Mesendoderm (in vitro differentiated cells): ENCODE data around the gene BABAM2.
A peak's percentile ranks its signal among the peaks of the same experiment; 100 is the strongest.
"Not testable (repeated sequence)": the region's sequence is repeated elsewhere in the genome, so short reads cannot be mapped to it uniquely, and the experiment has no call there.

ENCODE experiments used
- DNase-seq: peaks from one replicate; pipeline ENCODE4 v3.0.0; 2013
- H2AK5ac ChIP-seq: 2 replicates; pipeline ENCODE4 v1.6.1; 2013; ENCODE audit warnings: low read length, inconsistent platforms
- H2BK120ac ChIP-seq: 2 replicates; pipeline ENCODE4 v1.6.1; 2013; ENCODE audit warnings: low read depth, mild to moderate bottlenecking, low read length, moderate library complexity, mixed read lengths
- H2BK15ac ChIP-seq: replicated peaks from 2 replicates; pipeline ENCODE4 v1.6.1; 2013; ENCODE audit warnings: low read depth, mild to moderate bottlenecking, moderate library complexity
- H2BK5ac ChIP-seq: 2 replicates; pipeline ENCODE4 v1.6.1; 2013; ENCODE audit warnings: low read length, inconsistent platforms
- H3K18ac ChIP-seq: 2 replicates; pipeline ENCODE4 v1.6.1; 2013; ENCODE audit warnings: mild to moderate bottlenecking, low read length, mixed read lengths
- H3K23ac ChIP-seq: one replicate; pipeline ENCODE4 v1.6.1; 2013; ENCODE audit warnings: low read length
- H3K27ac ChIP-seq: 2 replicates; pipeline ENCODE4 v1.5.1; 2013; ENCODE audit warnings: low read depth, mild to moderate bottlenecking, inconsistent platforms, low read length, moderate library complexity
- H3K27me3 ChIP-seq: 2 replicates; pipeline ENCODE4 v1.6.1; 2013; ENCODE audit warnings: low read length, control low read depth, mild to moderate bottlenecking, inconsistent platforms; ENCODE audit not compliant: insufficient read depth, poor library complexity
- H3K36me3 ChIP-seq: 2 replicates; pipeline ENCODE4 v1.6.1; 2013; ENCODE audit warnings: low read length, inconsistent platforms; ENCODE audit not compliant: control insufficient read depth, insufficient read depth
- H3K4ac ChIP-seq: one replicate; pipeline ENCODE4 v1.6.1; 2013; ENCODE audit warnings: low read depth, mild to moderate bottlenecking, low read length, moderate library complexity
- H3K4me1 ChIP-seq: 2 replicates; pipeline ENCODE4 v1.6.1; 2013; ENCODE audit warnings: low read depth, low read length, inconsistent platforms; ENCODE audit not compliant: control insufficient read depth
- H3K4me2 ChIP-seq: 2 replicates; pipeline ENCODE4 v1.6.1; 2013; ENCODE audit warnings: low read length
- H3K4me3 ChIP-seq: 2 replicates; pipeline ENCODE4 v1.5.1; 2013; ENCODE audit warnings: mild to moderate bottlenecking, low read length
- H3K56ac ChIP-seq: one replicate; pipeline ENCODE4 v1.6.1; 2013; ENCODE audit warnings: low read length
- H3K79me1 ChIP-seq: 2 replicates; pipeline ENCODE4 v1.6.1; 2013; ENCODE audit warnings: low read length, inconsistent platforms
- H3K79me2 ChIP-seq: 2 replicates; pipeline ENCODE4 v1.6.1; 2013; ENCODE audit warnings: mild to moderate bottlenecking, low read length; ENCODE audit not compliant: control insufficient read depth, insufficient read depth
- H3K9ac ChIP-seq: 2 replicates; pipeline ENCODE4 v1.6.1; 2013; ENCODE audit warnings: low read length, inconsistent platforms
- H4K5ac ChIP-seq: one replicate; pipeline ENCODE4 v1.6.1; 2013; ENCODE audit warnings: low read length
- H4K8ac ChIP-seq: one replicate; pipeline ENCODE4 v1.6.1; 2013; ENCODE audit warnings: low read depth, mild to moderate bottlenecking, control low read depth, low read length, moderate library complexity
- WGBS: extraction: QIAGEN DNeasy Blood & Tissue Kit; methylation state at CpG from one replicate; pipeline ENCODE4 v1.1.7; 2013; ENCODE audit warnings: low lambda C conversion rate, missing lambda C conversion rate; ENCODE audit not compliant: insufficient coverage; ENCODE audit errors: extremely low coverage; 5-methylcytosine and 5-hydroxymethylcytosine counted together

The BABAM2 gene

GRCh38 chr2:28252311-28252710, 361.8 kb downstream of the BABAM2 start:
- DNase-seq: no peak
- H3K27me3 ChIP-seq: no peaks in the 10 kb centered on the region
- H4K5ac ChIP-seq: no peak overlapping the region
- no peak overlapping the region for H3K18ac ChIP-seq
- H3K4me1 ChIP-seq: no peaks in the 10 kb centered on the region
- WGBS: no CpG with 5 or more reads among the region's 2 CpGs
- no peak overlapping the region for H2BK5ac ChIP-seq
- no peak overlapping the region for H3K4ac ChIP-seq
- H2BK120ac ChIP-seq: no peak overlapping the region
- H3K79me2 ChIP-seq: no peaks in the 10 kb centered on the region
- no peak overlapping the region for H3K4me2 ChIP-seq
- no peak overlapping the region for H2AK5ac ChIP-seq
- no peak overlapping the region for H4K8ac ChIP-seq
- H3K4me3 ChIP-seq: no peak overlapping the region
- no peaks in the 10 kb centered on the region for H3K36me3 ChIP-seq
- H2BK15ac ChIP-seq: no peak overlapping the region
- no peak overlapping the region for H3K56ac ChIP-seq
- no peak overlapping the region for H3K27ac ChIP-seq
- no peak overlapping the region for H3K9ac ChIP-seq
- no peaks in the 10 kb centered on the region for H3K79me1 ChIP-seq
- H3K23ac ChIP-seq: no peak overlapping the region

GRCh38 chr2:28253543-28253942, 363.0 kb downstream of the BABAM2 start:
- Histone ChIP-seq H2BK15ac (no peak overlapping the region), H3K9ac (no peak overlapping the region), H3K79me2 (no peaks in the 10 kb centered on the region), H3K4me2 (no peak overlapping the region), H3K27ac (no peak overlapping the region), H3K4ac (no peak overlapping the region), H3K27me3 (no peaks in the 10 kb centered on the region), H3K4me1 (no peaks in the 10 kb centered on the region), H3K18ac (no peak overlapping the region), H2BK120ac (no peak overlapping the region), H2BK5ac (no peak overlapping the region), H3K79me1 (no peaks in the 10 kb centered on the region), H3K23ac (no peak overlapping the region), H4K5ac (no peak overlapping the region), H2AK5ac (no peak overlapping the region), H4K8ac (no peak overlapping the region), H3K36me3 (no peaks in the 10 kb centered on the region), H3K4me3 (no peak overlapping the region), H3K56ac (no peak overlapping the region)
- WGBS: no CpG with 5 or more reads among the region's 2 CpGs
- no peak for DNase-seq

GRCh38 chr2:28255231-28255630, 364.7 kb downstream of the BABAM2 start:
- H2BK15ac ChIP-seq, H3K23ac ChIP-seq, H3K79me2 ChIP-seq, H4K5ac ChIP-seq, H3K36me3 ChIP-seq, DNase-seq, H3K27ac ChIP-seq, H3K79me1 ChIP-seq, H3K4me1 ChIP-seq, H3K56ac ChIP-seq, H3K4me3 ChIP-seq, H2AK5ac ChIP-seq, H3K9ac ChIP-seq, H3K4me2 ChIP-seq, H4K8ac ChIP-seq, H3K18ac ChIP-seq, H3K27me3 ChIP-seq, H2BK5ac ChIP-seq, H2BK120ac ChIP-seq, H3K4ac ChIP-seq: not testable (repeated sequence)
- WGBS: no CpG with 5 or more reads among the region's 4 CpGs

GRCh38 chr2:28257182-28257581, 366.7 kb downstream of the BABAM2 start:
- Histone ChIP-seq H3K9ac (no peak overlapping the region), H4K5ac (no peak overlapping the region), H2BK15ac (no peak overlapping the region), H3K79me2 (no peaks in the 10 kb centered on the region), H3K27me3 (no peaks in the 10 kb centered on the region), H3K4me2 (no peak overlapping the region), H4K8ac (no peak overlapping the region), H3K27ac (no peak overlapping the region), H3K56ac (no peak overlapping the region), H3K79me1 (no peaks in the 10 kb centered on the region), H2BK5ac (no peak overlapping the region), H3K4ac (no peak overlapping the region), H3K4me1 (no peaks in the 10 kb centered on the region), H3K36me3 (no peaks in the 10 kb centered on the region), H3K18ac (no peak overlapping the region), H2BK120ac (no peak overlapping the region), H3K23ac (no peak overlapping the region), H3K4me3 (no peak overlapping the region), H2AK5ac (no peak overlapping the region)
- WGBS: no CpG with 5 or more reads among the region's 3 CpGs
- no peak for DNase-seq

- H3K23ac ChIP-seq, H3K9ac ChIP-seq, H2BK120ac ChIP-seq, H3K79me2 ChIP-seq, H3K79me1 ChIP-seq, H3K4me2 ChIP-seq, H3K56ac ChIP-seq, H3K36me3 ChIP-seq, H2AK5ac ChIP-seq, DNase-seq, H3K4ac ChIP-seq, H2BK15ac ChIP-seq, H3K4me1 ChIP-seq, H3K4me3 ChIP-seq, H3K27ac ChIP-seq, H3K27me3 ChIP-seq, H4K8ac ChIP-seq, H4K5ac ChIP-seq, H2BK5ac ChIP-seq, H3K18ac ChIP-seq: not testable (repeated sequence)
- WGBS: no CpG with 5 or more reads among the region's 5 CpGs
These were observed 368.7 kb downstream of the BABAM2 start for GRCh38 chr2:28259226-28259625.

- Histone ChIP-seq H3K4me1 (no peaks in the 10 kb centered on the region), H2BK5ac (no peak overlapping the region), H3K27me3 (no peaks in the 10 kb centered on the region), H3K4me3 (no peak overlapping the region), H3K23ac (no peak overlapping the region), H3K27ac (no peak overlapping the region), H3K79me2 (no peaks in the 10 kb centered on the region), H4K8ac (no peak overlapping the region), H2BK15ac (no peak overlapping the region), H3K9ac (no peak overlapping the region), H3K56ac (no peak overlapping the region), H2BK120ac (no peak overlapping the region), H4K5ac (no peak overlapping the region), H3K36me3 (no peaks in the 10 kb centered on the region), H2AK5ac (no peak overlapping the region), H3K4me2 (no peak overlapping the region), H3K4ac (no peak overlapping the region), H3K18ac (no peak overlapping the region), H3K79me1 (no peaks in the 10 kb centered on the region)
- DNase-seq: peak; percentile 45
- WGBS: no CpG with 5 or more reads among the region's 5 CpGs
These were observed 373.2 kb downstream of the BABAM2 start for GRCh38 chr2:28263690-28264089.
